Measurements from ENCODE around the gene IWS1.

IWS1 gene

GRCh38 chr2:127565261-127566138, 39.2 kb upstream of the IWS1 start:
- no peaks in the 10 kb centered on the region for H3K36me3 Mint-ChIP-seq (ENCODE audit: low read depth)
- peaks cover 12% of the 10 kb centered on the region for H3K27me3 Mint-ChIP-seq
- peaks cover 15% of the 10 kb centered on the region for H3K4me1 Mint-ChIP-seq (ENCODE audit: low read depth)
- no peak overlapping the region for H3K4me3 Mint-ChIP-seq
- H3K9me3 Mint-ChIP-seq: no peaks in the 10 kb centered on the region
- H3K27ac Mint-ChIP-seq: no peak overlapping the region
- no peak for DNase-seq

GRCh38 chr2:127564429-127565260, 38.4 kb upstream of the IWS1 start:
- no peaks in the 10 kb centered on the region for H3K9me3 Mint-ChIP-seq
- H3K27me3 Mint-ChIP-seq: peaks cover 13% of the 10 kb centered on the region
- H3K4me1 Mint-ChIP-seq (ENCODE audit: low read depth): peaks cover 15% of the 10 kb centered on the region
- no peak for DNase-seq
- H3K27ac Mint-ChIP-seq: no peak overlapping the region
- H3K4me3 Mint-ChIP-seq: no peak overlapping the region
- no peaks in the 10 kb centered on the region for H3K36me3 Mint-ChIP-seq (ENCODE audit: low read depth)

- peaks cover 15% of the 10 kb centered on the region for H3K4me1 Mint-ChIP-seq (ENCODE audit: low read depth)
- DNase-seq: no peak
- no peaks in the 10 kb centered on the region for H3K36me3 Mint-ChIP-seq (ENCODE audit: low read depth)
- no peaks in the 10 kb centered on the region for H3K9me3 Mint-ChIP-seq
- H3K27ac Mint-ChIP-seq: no peak overlapping the region
- H3K27me3 Mint-ChIP-seq: peaks cover 18% of the 10 kb centered on the region
- H3K4me3 Mint-ChIP-seq: no peak overlapping the region
Observed at GRCh38 chr2:127563458-127564428, 37.5 kb upstream of the IWS1 start.

GRCh38 chr2:127562936-127563335, 36.6 kb upstream of the IWS1 start:
- H3K4me3 Mint-ChIP-seq: no peak overlapping the region
- no peaks in the 10 kb centered on the region for H3K9me3 Mint-ChIP-seq
- H3K4me1 Mint-ChIP-seq (ENCODE audit: low read depth): peaks cover 15% of the 10 kb centered on the region
- peaks cover 25% of the 10 kb centered on the region for H3K27me3 Mint-ChIP-seq
- H3K36me3 Mint-ChIP-seq (ENCODE audit: low read depth): no peaks in the 10 kb centered on the region
- H3K27ac Mint-ChIP-seq: no peak overlapping the region
- no peak for DNase-seq

- Mint-ChIP-seq H3K27me3 (peaks cover 40% of the 10 kb centered on the region), H3K27ac (no peak overlapping the region), H3K4me3 (no peak overlapping the region), H3K4me1 (ENCODE audit: low read depth) (peaks cover 15% of the 10 kb centered on the region), H3K9me3 (peaks cover 9% of the 10 kb centered on the region), H3K36me3 (ENCODE audit: low read depth) (no peaks in the 10 kb centered on the region)
- DNase-seq: no peak
Observed at GRCh38 chr2:127561371-127561770, 35.1 kb upstream of the IWS1 start.

GRCh38 chr2:127560931-127561280, 34.6 kb upstream of the IWS1 start:
- peaks cover 13% of the 10 kb centered on the region for H3K9me3 Mint-ChIP-seq
- no peak for DNase-seq
- peaks cover 15% of the 10 kb centered on the region for H3K4me1 Mint-ChIP-seq (ENCODE audit: low read depth)
- H3K27ac Mint-ChIP-seq: no peak overlapping the region
- H3K36me3 Mint-ChIP-seq (ENCODE audit: low read depth): no peaks in the 10 kb centered on the region
- peaks cover 44% of the 10 kb centered on the region for H3K27me3 Mint-ChIP-seq
- no peak overlapping the region for H3K4me3 Mint-ChIP-seq

GRCh38 chr2:127560201-127560930, 34.1 kb upstream of the IWS1 start:
- Mint-ChIP-seq H3K27ac (no peak overlapping the region), H3K9me3 (peaks cover 18% of the 10 kb centered on the region), H3K4me1 (ENCODE audit: low read depth) (peaks cover 15% of the 10 kb centered on the region), H3K36me3 (ENCODE audit: low read depth) (no peaks in the 10 kb centered on the region), H3K4me3 (no peak overlapping the region), H3K27me3 (peaks cover 49% of the 10 kb centered on the region)
- DNase-seq: no peak

GRCh38 chr2:127559454-127559853, 33.2 kb upstream of the IWS1 start:
- Mint-ChIP-seq H3K4me3 (no peak overlapping the region), H3K9me3 (peaks cover 20% of the 10 kb centered on the region), H3K27ac (no peak overlapping the region), H3K4me1 (ENCODE audit: low read depth) (peaks cover 15% of the 10 kb centered on the region), H3K36me3 (ENCODE audit: low read depth) (no peaks in the 10 kb centered on the region), H3K27me3 (peaks cover 54% of the 10 kb centered on the region)
- no peak for DNase-seq

- no peak overlapping the region for H3K4me3 Mint-ChIP-seq
- peaks cover 52% of the 10 kb centered on the region for H3K27me3 Mint-ChIP-seq
- peaks cover 20% of the 10 kb centered on the region for H3K9me3 Mint-ChIP-seq
- H3K4me1 Mint-ChIP-seq (ENCODE audit: low read depth): peaks cover 11% of the 10 kb centered on the region
- H3K27ac Mint-ChIP-seq: no peak overlapping the region
- no peaks in the 10 kb centered on the region for H3K36me3 Mint-ChIP-seq (ENCODE audit: low read depth)
- DNase-seq: no peak
Observed at GRCh38 chr2:127558911-127559310, 32.6 kb upstream of the IWS1 start.

GRCh38 chr2:127552846-127553245, 26.6 kb upstream of the IWS1 start:
- H3K27me3 Mint-ChIP-seq: peaks cover 46% of the 10 kb centered on the region
- no peak for DNase-seq
- peaks cover 20% of the 10 kb centered on the region for H3K9me3 Mint-ChIP-seq
- no peak overlapping the region for H3K27ac Mint-ChIP-seq
- H3K36me3 Mint-ChIP-seq (ENCODE audit: low read depth): no peaks in the 10 kb centered on the region
- H3K4me1 Mint-ChIP-seq (ENCODE audit: low read depth): no peaks in the 10 kb centered on the region
- no peak overlapping the region for H3K4me3 Mint-ChIP-seq

- Mint-ChIP-seq H3K9me3 (peaks cover 20% of the 10 kb centered on the region), H3K4me1 (ENCODE audit: low read depth) (no peaks in the 10 kb centered on the region), H3K4me3 (no peak overlapping the region), H3K36me3 (ENCODE audit: low read depth) (no peaks in the 10 kb centered on the region), H3K27me3 (peaks cover 42% of the 10 kb centered on the region), H3K27ac (no peak overlapping the region)
- no peak for DNase-seq
Observed at GRCh38 chr2:127552336-127552735, 26.0 kb upstream of the IWS1 start.

GRCh38 chr2:127551221-127551930, 25.1 kb upstream of the IWS1 start:
- peaks cover 11% of the 10 kb centered on the region for H3K9me3 Mint-ChIP-seq
- no peak for DNase-seq
- no peaks in the 10 kb centered on the region for H3K36me3 Mint-ChIP-seq (ENCODE audit: low read depth)
- peaks cover 35% of the 10 kb centered on the region for H3K27me3 Mint-ChIP-seq
- no peak overlapping the region for H3K27ac Mint-ChIP-seq
- no peaks in the 10 kb centered on the region for H3K4me1 Mint-ChIP-seq (ENCODE audit: low read depth)
- no peak overlapping the region for H3K4me3 Mint-ChIP-seq

- H3K36me3 Mint-ChIP-seq (ENCODE audit: low read depth): no peaks in the 10 kb centered on the region
- no peaks in the 10 kb centered on the region for H3K4me1 Mint-ChIP-seq (ENCODE audit: low read depth)
- H3K9me3 Mint-ChIP-seq: no peaks in the 10 kb centered on the region
- no peak overlapping the region for H3K4me3 Mint-ChIP-seq
- no peak for DNase-seq
- peaks cover 11% of the 10 kb centered on the region for H3K27me3 Mint-ChIP-seq
- no peak overlapping the region for H3K27ac Mint-ChIP-seq
Observed at GRCh38 chr2:127546797-127547196, 20.5 kb upstream of the IWS1 start.

All from activated T-cell treated with anti-CD3 and anti-CD28 coated beads, Interleukin-2, amount 50 U/mL, for 24 hours (primary cell).